SW480 (cell line): ENCODE measurements around the gene TXNIP.

Experiments used
- DNase-seq: peaks from one replicate; pipeline ENCODE4 v3.0.0-alpha.2; 2016; ENCODE audit warnings: low spot score

The TXNIP gene

DNA sequence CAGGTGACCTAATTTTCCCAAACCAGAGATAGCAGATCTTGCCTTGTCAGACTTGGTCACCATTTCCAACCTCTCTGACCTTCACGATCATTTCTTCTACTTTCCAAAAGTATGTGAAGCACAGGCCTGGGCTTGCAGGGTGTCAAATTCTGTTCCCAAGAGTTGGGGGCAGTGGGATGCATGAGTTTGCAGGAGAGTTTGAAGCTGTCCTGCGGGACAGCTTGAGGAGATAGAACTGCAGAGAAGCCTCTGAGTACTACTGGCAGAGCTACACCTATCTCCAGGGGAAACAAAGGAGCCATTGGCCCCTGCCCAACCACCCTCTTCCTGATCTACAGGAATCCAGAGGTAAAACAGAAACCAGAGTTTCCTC lies 11.3 kb downstream of the TXNIP start:
- no peak for DNase-seq

DNA sequence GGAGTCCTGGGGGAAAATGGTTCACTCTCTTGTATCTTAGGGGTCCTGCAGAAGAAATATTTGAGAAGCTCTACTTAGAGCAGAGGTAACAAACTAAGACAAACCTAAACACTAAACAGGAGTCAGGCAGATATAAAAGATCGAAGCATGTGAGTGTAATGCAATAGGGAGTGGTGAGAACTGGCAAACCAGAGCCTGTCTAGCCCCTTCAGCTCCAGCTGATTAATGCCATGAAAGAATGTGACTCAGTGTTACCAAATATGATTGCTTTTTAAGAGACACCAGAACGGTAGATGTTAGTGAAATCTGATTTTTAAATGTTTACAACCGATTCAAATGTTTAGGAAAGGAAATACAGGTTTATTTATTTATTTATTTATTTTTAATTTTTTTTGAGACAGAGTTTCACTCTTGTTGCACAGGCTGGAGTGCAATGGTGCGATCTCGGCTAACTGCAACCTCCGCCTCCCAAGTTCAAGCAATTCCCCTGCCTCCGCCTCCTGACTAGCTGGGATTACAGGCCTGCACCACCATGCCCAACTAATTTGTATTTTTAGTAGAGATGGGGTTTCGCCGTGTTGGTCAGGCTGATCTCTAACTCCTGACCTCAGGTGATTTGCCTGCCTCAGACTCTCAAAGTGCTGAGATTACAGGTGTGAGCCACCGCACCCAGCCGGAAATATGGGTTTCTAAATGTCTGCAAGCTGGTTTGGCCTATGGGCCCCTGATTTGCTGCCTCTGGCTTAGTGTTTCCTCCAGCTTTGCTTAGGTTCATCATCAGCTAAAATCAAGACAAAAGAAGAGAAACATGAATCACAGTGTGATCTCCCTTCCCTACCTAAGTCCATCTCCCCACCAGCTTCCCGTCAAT lies 12.2 kb downstream of the TXNIP start:
- no peak for DNase-seq

DNA sequence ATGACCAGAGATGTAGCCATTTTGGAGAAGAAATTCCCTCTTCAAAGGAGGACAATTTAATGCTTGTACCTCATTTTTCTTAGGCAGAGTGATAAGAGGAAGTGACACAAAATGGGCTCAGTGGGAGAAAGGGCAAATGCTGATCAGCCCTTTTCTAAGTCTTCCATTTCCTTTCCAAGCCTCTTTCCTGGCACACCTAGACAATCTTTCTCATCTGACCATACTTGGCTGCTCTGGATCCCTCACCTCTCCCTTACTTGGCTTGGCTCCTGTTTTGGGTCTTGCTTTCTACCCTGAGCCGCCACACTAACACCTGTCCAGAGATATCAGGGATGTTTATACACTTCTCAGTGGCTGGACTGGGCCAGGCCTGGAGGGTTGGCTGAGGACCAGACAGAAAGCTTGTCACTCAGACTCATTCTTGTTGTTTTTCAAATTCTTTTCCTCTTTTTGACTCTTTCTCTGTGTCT lies 13.1 kb downstream of the TXNIP start:
- no peak for DNase-seq

DNA sequence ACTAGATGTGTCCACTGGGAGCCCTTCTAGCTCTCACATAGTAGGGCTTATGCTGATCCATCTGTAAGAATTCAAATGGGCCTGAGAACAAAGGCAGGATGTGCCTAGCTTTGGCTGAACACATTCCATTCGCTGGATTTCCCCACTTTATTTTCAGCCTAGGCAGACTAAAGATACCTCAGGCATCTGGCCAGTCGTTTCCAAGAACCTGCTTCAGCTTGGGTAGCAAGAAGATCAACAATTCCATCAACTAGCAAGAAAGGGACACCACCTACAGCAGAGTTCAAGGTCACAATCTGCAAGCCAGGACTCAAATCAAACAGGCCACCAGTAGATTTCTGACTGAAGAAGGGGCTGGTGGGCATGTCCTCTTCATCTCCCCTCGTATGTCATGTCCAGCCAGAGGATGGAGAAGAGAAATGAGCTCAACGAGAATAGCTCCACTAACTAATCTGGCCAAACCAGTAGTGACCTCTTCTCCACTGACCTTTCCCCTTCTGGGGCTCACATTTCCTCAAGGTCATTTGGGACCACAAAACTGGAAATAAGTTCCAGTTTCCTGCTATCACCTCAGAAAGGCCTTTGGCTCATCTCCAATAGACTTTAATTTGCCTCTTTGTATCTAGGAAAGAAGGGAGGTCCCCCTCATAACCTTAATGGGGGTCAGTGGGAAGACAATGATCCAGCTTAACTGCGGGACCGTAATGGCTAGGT lies 14.2 kb downstream of the TXNIP start:
- DNase-seq: no peak

DNA sequence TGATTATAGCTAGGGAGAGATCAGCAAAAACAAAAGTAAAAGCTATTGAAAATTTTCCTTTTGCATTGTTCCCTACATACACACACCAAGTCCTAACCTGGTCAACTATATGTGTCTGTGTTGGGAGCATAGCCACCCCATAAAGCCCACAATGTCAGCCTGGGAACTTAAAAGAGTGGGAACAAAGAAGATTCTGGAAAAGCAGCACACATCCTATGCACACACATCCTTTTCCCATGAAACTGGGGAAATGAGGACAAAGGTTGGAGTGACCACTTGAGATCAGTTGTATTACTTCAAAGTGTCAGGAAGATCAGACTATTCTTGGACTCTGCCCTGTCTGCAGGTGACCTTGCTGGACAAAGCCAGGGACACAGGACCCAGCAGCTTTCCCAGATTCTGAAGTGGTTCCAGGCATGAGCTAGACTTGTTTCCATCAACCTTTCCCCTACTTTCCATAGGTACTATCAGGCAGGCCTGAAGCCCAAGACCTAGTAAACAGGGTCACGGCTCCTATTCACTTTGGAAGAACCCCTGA lies 15.9 kb downstream of the TXNIP start:
- no peak for DNase-seq

DNA sequence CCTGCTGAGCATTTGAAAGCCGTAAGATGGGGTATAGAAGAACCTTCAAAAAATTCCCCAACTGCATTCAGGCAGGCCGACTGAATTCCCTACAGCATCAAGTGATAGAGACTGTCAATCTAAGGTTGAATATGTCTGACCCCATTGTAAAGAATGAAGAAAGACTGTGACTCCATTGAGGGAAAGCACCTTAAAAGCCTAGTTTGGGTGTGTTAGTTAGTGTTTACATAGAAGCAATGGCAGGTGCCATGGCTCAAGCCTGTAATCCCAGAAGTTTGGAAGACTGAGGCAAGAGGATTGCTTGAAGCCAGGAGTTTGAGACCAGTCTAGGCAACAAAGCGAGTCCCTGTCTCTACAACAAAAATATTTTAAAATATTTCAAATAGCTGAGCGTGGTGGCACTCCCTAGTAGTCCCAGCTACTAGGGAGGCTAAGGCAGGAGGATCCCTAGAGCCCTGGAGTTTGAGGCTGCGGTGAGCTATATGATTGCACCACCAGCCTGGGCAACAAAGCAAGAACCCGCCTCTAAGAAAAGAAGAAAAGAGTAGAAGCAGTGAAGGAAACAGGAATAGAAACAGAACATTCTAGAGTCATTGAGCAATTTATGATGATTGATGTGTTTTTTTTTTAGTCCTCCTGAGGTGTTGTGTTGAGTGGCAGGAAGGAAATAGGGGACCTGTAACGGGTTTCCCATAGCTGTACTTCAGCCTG lies 16.5 kb downstream of the TXNIP start:
- DNase-seq: peak; percentile 51

DNA sequence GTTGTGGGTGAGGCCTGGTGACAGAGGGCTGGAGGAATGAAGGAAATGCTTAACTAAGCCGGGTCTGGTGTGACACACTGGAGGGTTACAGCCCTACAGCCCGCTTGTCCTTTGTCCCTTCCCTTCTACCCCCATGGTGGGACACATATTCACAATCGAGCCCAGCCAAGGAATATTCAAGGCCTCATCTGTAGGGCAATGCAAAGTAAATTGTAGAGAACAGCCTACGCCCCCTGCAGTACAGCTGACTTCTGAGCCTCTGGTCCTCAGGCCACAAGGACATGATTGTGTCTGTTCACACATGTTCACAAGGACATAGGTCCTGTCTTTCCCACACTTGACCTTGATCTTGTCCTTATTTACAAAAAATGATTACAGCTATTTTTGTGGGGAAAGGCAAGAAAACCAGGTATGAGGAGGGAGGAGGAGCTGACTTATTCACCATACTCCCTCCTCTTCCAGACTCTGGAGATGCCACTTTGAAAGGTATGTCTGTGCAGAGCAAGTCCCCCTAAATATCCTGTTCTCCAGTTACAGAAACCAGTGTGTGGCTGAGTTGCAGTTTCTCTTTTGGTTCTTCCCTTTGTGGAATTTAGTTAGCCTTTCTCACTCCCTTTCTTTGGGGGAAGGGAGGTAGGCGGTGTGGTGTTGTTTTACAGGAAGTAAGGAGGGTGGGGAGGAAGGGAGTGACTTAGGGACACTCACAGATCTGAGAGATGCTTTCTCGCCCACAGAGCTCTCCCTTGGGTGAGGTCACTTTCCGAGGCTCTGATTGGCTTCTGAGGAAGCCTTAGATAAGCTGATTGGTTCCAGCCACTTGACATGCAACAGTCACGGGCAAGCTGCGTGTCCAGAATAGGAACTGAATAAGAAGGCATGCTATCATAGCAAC lies 17.3 kb downstream of the TXNIP start:
- DNase-seq: peak; percentile 100

DNA sequence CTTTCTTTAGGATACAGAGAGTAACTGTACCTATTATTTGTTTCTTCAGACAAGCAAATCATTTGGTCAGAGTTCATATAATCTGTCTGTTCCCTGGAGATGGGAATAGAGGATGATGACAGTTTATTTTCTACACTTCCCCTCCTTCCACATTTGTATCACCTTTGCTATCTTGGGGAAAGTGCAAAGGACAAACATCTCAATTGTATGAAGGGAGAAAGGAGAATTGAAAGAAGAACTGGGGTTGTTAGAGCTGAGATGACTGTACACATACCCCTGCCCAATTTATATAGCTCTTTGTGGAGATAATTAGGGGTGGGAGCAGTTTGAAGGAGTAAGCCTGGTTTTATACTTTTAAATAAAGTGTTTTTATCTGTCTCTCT lies 17.9 kb downstream of the TXNIP start:
- no peak for DNase-seq

DNA sequence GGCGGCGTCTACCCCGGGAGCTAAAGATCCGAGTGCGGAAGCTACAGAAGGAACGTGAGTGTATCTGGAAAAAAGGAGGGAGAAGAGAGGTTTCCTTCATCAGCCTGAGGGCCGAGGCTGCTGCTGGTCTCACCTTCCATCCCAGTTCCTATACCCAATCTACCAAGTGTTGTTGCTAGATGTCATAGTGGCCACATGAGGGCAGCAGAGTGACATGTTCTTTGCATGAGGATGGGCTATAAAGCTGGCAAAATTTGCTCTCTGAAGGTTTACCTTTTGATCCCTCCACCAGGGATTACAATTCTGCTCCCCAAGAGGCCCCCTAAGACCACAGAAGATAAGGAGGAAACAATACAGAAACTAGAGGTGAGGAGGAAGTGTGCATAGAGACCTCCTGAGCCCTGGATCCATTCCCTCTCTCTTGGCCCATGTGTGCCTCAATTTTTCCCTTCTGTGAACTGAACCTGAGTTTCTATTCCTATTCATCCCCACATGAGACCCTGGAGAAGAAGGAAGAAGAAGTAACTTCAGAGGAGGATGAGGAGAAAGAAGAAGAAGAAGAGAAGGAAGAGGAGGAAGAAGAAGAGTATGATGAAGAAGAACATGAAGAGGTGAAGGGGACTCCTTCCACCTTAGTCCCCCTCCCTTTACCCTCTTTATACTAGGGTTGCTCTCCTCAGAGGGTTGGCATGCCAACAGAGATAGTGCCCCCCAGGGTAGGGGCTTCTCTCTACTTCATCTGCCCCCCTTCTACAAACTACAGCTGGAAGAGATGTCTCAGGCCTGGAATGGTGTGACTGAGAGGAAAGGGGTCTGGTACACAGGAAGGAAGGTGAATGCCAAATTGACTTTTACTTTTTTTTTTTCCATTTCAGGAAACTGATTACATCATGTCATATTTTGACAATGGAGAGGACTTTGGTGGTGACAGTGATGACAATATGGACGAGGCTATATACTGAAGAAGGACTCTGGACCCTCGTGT lies 18.6 kb downstream of the TXNIP start:
- DNase-seq: peak; percentile 89

DNA sequence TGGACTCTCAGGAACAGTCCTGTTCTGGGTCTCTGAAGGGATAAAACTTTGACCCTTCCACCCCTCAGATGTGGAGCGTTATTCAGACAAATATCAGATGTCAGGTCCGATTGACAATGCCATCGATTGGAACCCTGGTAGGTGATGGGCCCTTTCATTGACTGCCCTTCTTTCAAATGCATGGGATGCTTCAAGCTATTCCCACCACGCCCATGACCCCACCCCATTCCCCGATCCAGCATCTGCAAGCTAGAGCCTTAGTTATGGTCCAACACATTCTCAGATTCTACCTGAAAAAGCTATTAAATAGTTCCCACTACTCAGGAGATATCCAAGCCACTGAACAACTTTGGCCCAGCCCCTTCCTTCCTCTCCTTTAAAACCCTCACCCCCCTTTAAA lies 19.4 kb downstream of the TXNIP start:
- DNase-seq: no peak

DNA sequence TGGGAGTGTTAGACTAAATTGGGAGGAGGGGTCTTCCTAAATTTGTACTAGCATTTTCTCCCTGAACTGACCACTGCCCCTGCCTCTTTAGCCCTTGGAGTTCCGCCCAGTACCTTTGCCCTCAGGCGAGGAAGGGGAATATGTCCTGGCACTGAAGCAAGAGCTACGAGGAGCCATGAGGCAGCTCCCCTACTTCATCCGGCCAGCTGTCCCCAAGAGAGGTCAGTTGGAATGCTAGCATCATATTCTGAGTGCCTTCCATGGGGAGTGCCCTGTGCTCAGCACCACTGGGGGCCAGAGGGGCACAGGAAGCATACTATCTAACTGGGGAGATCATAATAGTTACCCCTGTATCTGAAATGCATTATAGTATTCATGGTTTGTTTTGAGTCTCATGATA lies 21.2 kb downstream of the TXNIP start:
- DNase-seq: no peak

DNA sequence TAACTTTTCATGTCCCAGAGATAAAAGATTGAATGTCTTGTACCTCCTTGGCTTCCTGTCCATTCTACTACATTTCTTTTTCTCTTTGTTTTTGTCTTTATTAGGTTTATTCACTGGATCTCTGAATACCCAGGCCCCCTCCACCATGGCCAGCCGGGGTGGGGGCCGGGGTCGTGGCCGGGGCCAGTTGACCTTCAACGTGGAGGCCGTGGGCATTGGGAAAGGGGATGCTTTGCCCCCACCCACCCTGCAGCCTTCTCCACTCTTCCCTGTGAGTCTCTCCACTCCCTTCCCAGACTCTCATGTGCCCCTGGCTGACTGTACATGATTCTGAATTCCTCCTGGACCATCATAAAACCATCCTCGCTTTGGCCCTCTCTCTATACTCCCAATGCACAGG lies 21.7 kb downstream of the TXNIP start:
- no peak for DNase-seq

DNA sequence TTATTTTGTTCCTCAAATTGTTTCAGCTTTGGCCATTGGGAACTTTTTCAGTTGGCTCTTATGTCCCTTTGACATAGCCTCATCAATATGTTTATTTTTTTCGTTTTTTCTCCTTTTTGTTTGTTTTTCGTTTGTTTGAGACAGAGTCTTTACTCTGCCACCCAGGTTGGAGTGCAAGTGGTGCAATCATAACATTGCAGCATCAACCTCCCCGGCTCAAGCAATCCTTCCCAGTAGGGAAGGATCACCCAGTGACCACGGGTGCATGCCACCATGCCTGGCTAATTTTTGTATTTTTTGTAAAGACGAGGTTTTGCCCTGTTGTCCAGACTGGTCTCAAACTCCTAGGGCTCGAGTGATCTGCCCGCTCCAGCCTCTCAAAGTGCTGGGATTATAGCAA lies 23.8 kb downstream of the TXNIP start:
- DNase-seq: no peak

DNA sequence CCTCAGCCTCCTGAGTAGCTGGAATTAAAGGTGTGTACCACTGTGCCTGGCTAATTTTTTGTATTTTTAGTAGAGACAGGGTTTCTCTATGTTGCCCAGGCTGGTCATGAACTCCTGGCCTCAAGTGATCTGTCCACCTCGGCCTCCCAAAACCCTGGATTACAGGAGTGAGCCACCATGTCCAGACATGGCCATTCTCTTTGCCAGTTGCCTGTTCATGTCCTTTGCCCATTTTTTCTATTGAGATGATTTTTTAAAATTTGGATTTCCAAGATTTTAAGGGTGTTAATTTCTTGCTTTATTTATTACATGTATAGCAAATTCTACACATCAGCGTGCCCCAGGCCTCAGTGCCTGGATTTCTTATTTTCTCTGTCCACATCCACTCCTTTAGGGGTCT lies 29.1 kb downstream of the TXNIP start:
- DNase-seq: no peak

DNA sequence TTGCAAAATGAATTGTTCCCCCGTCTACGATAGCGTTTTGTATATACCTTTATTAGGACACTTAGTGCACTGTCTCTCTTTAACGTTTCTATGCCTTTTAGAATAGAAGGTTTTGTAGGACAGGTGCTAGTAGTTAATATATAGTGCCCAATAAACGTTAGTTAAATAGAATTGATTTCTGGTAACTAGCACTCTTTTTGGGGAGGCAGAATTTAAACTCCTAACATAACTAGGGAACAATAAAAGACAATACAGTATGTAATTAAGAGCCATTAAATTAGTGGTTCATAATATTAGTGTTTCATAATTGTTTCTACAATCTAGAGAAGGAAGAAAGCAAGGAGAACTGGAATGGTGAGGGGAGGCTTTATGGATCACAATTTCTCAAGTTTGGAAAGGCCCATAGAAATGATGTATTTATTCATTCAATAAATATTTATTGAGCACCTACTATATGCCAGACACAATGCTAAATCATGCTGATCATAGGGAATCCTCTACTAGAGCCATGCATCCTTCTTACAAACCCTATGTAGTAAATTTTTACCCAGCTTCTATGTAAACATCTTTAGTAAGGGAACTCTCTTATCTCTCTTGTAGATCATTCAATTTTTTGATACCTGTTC lies 31.1 kb downstream of the TXNIP start:
- no peak for DNase-seq

DNA sequence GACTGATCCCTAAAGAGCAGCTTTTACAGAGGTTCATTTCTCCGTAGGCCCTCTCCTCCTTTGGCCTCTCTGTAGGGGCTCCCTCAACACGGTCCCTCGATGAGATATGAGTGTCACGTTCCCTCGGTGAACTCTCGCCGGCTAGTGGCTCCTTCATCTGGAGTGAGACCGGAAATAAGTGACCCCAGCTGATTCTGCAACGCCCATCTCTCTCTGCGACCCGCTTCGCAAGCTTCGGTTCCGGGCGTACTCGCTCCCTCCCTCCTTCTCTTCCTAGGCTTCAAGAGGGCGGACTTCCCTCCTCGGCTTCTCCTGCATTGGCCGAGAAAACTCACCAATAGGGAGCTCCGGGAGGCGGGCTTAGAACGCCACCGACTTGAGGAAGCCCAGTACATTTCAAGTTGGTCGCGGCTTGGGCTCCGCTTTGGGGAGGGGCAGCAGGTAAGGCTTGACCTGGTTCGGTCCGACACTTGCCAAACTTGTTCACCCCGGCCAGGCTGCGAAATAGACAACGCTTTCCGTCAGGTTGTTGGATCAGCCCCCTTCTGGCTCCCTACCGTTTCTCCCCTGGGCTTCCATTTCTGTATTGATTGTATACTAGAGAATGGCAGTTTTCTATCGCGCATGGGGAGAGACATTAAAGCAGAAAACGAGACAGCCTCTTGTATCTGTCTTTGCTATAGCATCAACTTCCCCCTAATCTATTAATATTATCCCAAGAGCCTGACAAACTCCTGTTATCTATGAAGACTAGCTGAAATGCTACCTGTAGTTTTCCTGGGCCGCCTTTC lies 31.9 kb downstream of the TXNIP start, which contains the start of the genes ANKRD34A and POLR3GL:
Gene ANKRD34A, minus strand, starts transcription at position 248 of the 791 bp plus-strand sequence. CDS start 2,816 bp downstream, outside the sequence.
Gene POLR3GL, plus strand, starts transcription at position 363 of the 791 bp plus-strand sequence. CDS start 10,176 bp downstream, outside the sequence.
- peak; percentile 91 for DNase-seq

DNA sequence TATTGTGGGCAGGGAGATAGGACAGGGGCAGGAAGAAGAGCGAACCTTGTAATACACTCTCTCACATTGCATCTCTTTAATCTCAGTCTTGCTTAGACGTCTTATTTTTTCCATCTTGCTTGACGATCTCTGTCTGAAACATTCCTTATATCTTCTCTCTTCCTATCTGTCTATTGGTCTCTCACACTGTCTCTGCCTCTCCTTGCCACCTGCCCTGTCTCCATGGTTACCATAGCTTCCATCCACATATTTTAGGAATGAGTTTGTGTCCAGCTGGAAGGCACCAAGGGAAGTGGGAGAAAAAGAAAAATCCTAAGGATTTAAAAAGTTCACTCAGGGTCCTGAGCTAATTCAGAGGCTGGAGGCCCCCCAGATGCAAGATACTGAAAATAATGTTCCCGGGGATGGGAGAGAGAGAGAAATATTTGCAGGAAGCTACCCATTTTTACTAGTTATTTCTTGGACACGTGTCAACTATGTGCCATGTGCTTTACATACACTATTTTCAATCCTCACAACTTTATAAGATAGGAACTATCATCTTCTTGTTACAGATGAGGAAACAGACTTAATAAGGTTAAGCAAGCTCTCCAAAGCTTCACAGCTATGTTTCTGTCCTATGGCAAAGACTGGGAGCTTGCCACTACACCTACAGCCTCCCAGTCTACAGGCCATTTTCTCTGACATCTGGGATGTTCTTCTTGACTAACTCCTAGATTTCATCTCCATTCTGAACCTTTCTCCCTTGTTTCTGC lies 32.9 kb downstream of the TXNIP start:
- DNase-seq: peak; percentile 64
